Right lobe of liver (tissue), 4 donors: Measurements from ENCODE around the gene MAP3K20.

ENCODE experiments used
- CTCF ChIP-seq, 4 donors: fragments of 200-600 bp in 3 of 4; fragments of 450-650 bp in 1 of 4; IDR thresholded peaks; one replicate each; pipeline versions ENCODE4 v1.5.1 to v1.8.0; 2016 to 2022; ENCODE audit warnings: antibody characterized with exemption in 4 of 4, mild to moderate bottlenecking in 2 of 4
- POLR2A ChIP-seq: fragments of 450-650 bp; IDR thresholded peaks from one replicate; pipeline ENCODE4 v1.6.1; 2017; ENCODE audit warnings: antibody characterized with exemption, mild to moderate bottlenecking
- donor health status: DM: no; HTN: no; CAD: no.
- donor health status: DM: no; HTN: no; CAD: no.
- donor health status: DM: no; HTN: yes; CAD: no.

- TF ChIP-seq CTCF (IDR thresholded peaks at IDR 0.05) (no peak), POLR2A (no peak)
Measured at GRCh38 chr2:173305303-173305702, 229.7 kb downstream of the MAP3K20 start.
